Endothelial cell of coronary artery (primary cell): ENCODE data around the gene LCA5. TPM values are rescaled to one million over a fixed set of nuclear protein-coding genes. Genes with fewer than 3 reads are reported as not detected.

Source experiments
- total RNA-seq: library from RNA; depleted of rRNA; stranded (reverse); fragments of >200 nt; gene quantifications from 2 replicates; pipeline ENCODE4 v1.2.3, GENCODE V29; 2014

LCA5 gene
- 4.0 and 4.2 TPM in 2 replicates for total RNA-seq

DNA sequence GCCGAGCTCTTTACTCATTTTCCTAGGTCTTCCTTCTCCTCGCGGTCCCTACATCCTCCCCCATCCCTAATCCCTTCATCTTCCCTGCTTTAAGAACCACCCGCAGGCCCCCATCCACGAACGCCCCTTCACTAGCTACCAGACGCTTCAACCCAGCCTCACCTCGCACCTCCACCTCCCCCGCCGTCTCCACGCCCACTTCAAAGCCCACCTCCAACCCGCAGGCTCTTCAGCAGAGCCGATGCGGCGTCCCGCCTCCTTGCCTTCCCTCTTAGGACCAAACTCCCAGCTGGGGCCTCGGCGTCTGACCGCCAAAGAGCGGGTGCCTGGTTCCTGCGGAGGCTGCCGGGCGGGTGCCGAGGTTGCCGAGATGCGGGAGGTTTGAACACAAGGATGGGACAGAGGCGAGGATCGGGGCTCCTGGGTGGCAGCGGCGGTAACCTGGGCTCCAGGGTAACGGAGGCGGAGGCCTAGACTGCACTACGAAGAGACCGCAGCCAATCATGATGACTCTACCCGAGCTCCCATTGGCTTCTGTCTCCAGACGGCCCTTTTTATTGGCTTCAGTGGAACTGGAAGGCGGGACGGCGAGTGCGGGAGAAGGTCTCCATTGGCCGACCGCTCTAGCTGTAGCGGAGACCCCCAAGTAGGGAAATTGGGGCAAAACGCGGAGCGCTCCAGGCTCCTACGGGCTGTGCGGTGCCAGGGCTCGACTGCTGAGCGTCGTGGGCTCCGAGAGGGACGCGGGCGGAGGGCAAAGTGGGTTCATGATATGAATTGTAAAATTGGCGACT is at the start of gene LCA5:
LCA5 (minus strand) TSS at position 477 of the 794 bp plus-strand sequence. CDS start 18,536 bp downstream, outside the sequence.

Other genes with a start within 250 kb of the LCA5 start
- gene SH3BGRL2, start 93.9 kb upstream of the LCA5 start, total RNA-seq = 8.3 and 15.9 TPM in 2 replicates